GM21515 (cell line): Measurements from ENCODE around the gene PTPRU.
"Not testable (repeated sequence)": the region's sequence is repeated elsewhere in the genome, so short reads cannot be mapped to it uniquely, and the experiment has no call there.

Experiments used
- ATAC-seq: cut with Tn5 transposase; IDR thresholded peaks from one replicate; pipeline ENCODE4 v1.9.1; 2021; ENCODE audit not compliant: unreplicated experiment

Gene PTPRU

GRCh38 chr1:29284286-29284960 is 48.1 kb downstream of the PTPRU start:
- ATAC-seq: no peak

- ATAC-seq: no peak
Measured at GRCh38 chr1:29284961-29285560, 48.7 kb downstream of the PTPRU start.

- ATAC-seq: no peak
Measured at GRCh38 chr1:29285771-29286170, 49.4 kb downstream of the PTPRU start.

GRCh38 chr1:29286194-29286767 is 50.0 kb downstream of the PTPRU start:
- no peak for ATAC-seq

GRCh38 chr1:29289493-29289892 is 53.2 kb downstream of the PTPRU start:
- ATAC-seq: no peak

GRCh38 chr1:29290414-29290985 is 54.2 kb downstream of the PTPRU start:
- no peak for ATAC-seq

- no peak for ATAC-seq
Measured at GRCh38 chr1:29291756-29292155, 55.4 kb downstream of the PTPRU start.

- no peak for ATAC-seq
Measured at GRCh38 chr1:29292344-29292743, 56.0 kb downstream of the PTPRU start.

- ATAC-seq: no peak
Measured at GRCh38 chr1:29297450-29297849, 61.1 kb downstream of the PTPRU start.

- ATAC-seq: no peak
Measured at GRCh38 chr1:29298246-29298645, 61.9 kb downstream of the PTPRU start.

GRCh38 chr1:29299446-29299845 is 63.1 kb downstream of the PTPRU start:
- no peak for ATAC-seq

- not testable (repeated sequence) for ATAC-seq
Measured at GRCh38 chr1:29301732-29302131, 65.4 kb downstream of the PTPRU start.

- no peak for ATAC-seq
Measured at GRCh38 chr1:29303201-29304024, 67.1 kb downstream of the PTPRU start.

- ATAC-seq: no peak
Measured at GRCh38 chr1:29304025-29304684, 67.8 kb downstream of the PTPRU start.

- ATAC-seq: no peak
Measured at GRCh38 chr1:29305943-29306342, 69.6 kb downstream of the PTPRU start.

GRCh38 chr1:29306471-29307140 is 70.3 kb downstream of the PTPRU start:
- no peak for ATAC-seq

GRCh38 chr1:29309075-29309474 is 72.8 kb downstream of the PTPRU start:
- ATAC-seq: no peak

GRCh38 chr1:29309621-29310020 is 73.3 kb downstream of the PTPRU start:
- no peak for ATAC-seq

GRCh38 chr1:29310616-29311180 is 74.4 kb downstream of the PTPRU start:
- no peak for ATAC-seq
